DMS79 treated with DMSO at 0.1 percent for 48 hours (cell line): ENCODE data around the gene LBHD1.
A peak's percentile ranks its signal among the peaks of the same experiment; 100 is the strongest.
"Not testable (repeated sequence)": the region's sequence is repeated elsewhere in the genome, so short reads cannot be mapped to it uniquely, and the experiment has no call there.

Experiments
- DNase-seq: peaks from one replicate; lab custom pipeline; 2025; lab: John Stamatoyannopoulos, UW

The LBHD1 gene

DNA sequence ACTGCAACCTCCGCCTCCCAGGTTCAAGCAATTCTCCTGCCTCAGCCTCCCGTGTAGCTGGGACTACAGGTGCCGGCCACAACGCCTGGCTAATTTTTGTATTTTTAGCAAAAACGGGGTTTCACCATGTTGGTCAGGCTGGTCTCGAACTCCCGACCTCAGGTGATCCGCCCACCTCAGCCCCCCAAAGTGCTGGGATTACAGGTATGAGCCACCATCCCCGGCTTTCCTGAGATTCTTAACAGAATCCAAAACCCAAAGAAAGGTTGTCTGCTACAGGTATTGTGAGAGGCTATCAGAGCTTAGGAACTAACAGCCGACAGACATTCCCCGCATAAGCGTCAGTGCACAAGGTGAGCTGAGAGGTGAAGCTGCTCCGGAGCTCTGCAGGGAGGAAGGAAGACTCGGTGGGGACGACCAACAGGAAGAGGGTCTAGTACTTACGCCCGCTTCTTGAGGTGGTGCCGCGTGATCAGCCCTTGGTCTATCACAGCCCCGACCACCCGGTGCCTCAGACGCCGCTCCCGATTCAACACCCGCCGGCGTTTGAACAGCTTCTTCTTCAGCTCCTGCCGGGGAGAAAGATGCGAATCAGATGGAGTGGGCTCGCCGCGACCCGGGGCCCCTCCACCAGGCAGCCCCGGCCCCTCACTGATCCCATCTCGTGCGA is 7.5 kb downstream of the LBHD1 start:
- DNase-seq, result peak; percentile 73

DNA sequence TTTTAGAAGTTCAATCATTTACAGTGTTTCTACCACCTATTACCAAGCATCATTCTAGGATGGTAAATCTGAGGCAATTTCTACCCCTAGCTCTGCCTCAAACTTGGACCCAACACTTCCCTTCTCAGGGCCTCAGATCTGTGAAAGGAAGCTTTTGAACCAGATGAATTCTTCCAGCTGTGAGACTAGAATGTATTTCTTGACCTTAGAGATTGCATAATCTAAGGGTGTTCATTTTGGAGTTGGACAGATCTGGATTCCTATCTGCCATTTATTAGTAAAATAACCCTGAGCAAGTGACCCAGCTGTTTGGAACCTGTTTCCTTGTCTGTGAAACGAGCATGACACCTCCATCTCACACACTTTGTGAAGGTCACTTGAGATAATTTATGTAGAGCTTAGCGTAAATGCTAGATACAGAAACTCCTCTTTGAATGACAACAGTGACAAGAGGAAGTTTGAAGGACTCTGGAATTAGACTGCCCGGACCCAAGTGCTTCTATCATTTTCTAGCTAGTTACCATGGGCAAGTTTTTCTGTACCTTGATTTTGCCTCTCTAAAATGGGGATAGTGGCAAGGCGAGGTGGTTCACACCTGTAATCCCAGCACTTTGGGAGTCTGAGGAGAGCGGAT is 15.2 kb downstream of the LBHD1 start:
- DNase-seq, result no peak

DNA sequence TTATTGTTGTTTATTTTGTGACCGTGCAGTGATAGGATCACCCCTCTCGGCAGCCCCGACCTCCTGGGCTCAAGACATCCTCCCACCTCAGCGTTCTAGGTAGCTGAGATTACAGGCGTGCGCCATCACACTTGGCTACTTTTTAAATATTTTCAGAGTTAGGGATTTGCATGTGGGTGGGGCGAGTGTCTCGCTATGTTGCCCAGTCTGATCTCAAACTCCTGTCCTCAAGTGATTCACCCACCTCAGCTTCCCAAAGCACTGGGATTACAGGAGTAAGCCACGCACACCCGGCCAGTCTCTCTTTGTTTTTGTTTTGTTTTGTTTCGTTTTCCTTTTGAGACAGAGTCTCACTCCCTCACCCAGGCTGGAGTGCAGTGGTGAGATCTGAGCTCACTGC is 17.8 kb downstream of the LBHD1 start:
- no peak for DNase-seq

GRCh38 chr11:62652161-62653006 is 19.7 kb downstream of the LBHD1 start:
- DNase-seq, result no peak

GRCh38 chr11:62650283-62650682 is 21.8 kb downstream of the LBHD1 start:
- not testable (repeated sequence) for DNase-seq

DNA sequence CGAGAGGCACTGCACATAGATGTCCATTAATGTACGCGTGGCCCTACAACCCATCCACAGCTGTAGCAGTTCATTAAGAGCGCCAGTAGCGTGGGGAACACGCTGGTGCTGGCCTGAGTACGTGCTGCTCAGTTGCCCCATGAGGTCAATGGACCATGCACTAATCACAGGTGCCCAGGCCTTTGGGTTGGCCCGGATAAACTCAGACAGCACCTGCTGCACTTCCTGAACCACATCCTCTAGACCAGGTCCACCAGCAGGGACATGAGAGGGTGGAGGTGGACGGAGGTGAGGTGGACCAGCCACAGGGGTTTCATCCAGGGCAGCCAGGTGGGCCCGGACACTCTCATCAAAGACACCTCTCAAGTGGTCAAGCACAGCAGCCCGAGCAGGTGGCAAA is 22.6 kb downstream of the LBHD1 start:
- DNase-seq, result no peak

DNA sequence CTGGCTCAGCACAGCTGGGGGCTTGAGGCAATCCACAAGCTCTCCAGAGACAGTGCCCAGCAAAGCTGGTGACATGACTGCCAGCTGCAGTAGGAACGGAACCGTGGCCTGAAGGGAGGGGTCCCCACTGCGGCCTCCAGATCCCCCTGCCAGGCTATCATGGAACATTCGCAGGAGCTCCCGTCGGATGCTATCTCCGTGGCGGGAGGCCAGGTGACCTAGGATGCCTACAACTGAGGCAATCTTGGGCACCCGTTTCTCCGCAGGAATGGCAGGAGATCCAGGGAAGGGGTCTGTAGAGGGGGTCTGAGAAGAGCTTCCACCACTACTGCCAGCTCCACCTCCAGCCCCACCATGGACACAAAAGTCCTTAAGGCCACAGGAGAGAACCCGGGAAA is 23.1 kb downstream of the LBHD1 start:
- DNase-seq, result no peak

DNA sequence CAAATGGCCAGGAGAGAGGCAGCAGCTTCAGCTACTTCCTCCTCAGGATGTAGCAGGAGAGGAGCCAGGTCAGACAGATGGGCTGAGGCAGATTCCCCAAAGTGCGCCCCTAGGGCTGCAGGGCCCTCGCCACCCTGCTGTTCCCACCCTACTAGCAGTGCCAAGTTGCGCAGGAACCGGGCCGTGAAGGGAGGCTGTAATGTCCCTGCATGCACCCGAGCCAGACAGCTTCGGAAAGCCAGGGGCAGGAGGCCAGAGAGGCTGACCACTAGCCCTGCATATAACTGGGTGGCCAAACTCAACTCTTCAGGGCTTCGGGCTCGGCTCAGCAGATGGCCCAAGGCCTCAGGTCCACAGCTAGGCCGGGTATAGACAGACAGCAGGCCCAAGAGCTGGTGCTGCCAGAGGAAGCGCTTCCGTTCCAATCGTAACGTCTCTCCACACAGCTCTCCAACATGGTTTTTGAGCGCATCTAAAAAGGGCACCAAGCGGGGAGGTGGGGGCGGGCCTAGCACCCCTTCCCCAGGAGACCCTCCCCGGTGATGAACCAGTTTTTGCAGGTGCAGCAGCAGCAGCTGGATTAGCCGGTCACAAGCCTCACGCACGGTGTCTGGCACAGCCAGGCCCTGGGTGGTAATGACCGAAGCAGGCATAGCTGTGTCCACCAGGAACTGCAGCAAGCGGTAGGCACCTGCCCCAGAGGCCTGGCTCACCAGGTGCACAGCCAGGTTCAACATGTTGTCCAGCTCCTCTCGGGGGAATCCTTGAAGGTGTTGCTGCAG is 23.7 kb downstream of the LBHD1 start:
- no peak for DNase-seq

- DNase-seq, result no peak
Measured at GRCh38 chr11:62647609-62648005, 24.5 kb downstream of the LBHD1 start.

DNA sequence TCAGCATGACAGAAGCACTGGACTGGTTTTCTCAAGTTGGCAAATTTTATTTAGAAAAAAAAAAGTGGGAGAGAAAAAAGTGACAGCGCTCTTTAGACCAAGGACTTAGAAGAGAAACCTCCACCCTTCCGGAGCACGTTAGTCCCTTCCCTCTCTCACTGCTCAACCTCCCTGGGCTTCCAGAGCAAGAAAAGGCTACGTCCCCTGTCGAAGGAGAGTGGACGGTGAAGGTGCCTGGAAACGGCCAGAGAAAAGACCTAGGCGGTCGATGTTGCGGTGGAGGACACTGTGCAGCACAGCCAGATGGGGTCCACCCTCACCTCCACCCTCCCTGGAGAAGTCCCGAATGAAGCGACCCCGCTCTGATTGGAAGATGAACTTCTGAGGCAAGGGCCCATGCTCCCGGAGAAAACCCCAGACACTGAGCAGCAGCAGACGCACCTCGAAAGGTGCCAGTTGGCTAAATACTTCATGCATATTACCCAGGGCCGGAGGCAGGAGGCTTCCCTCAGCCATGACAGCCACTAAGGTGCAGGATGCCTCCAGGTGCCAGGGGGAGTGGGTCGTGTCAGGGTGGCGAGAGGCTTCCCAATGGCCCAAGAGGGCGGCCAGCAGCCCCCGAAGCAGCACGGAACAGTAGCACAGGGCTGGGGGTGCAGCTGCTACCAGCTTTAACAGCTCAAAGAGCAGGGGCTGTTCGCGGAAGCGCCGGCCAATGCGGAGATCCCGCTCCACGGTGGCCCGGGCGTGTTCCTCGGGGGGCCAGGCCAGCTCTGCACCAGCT is 25.1 kb downstream of the LBHD1 start:
- no peak for DNase-seq

- DNase-seq, result peak; percentile 96
Measured at GRCh38 chr11:62645946-62646824, 25.9 kb downstream of the LBHD1 start, which contains the start of gene GANAB. TSS of gene GANAB (minus strand) at chr11:62646613. CDS start at chr11:62646599, 14 bp downstream.

- no peak for DNase-seq
Measured at GRCh38 chr11:62645671-62645945, 26.5 kb downstream of the LBHD1 start.

- no peak for DNase-seq
Measured at GRCh38 chr11:62644220-62644619, 27.8 kb downstream of the LBHD1 start.

- no peak for DNase-seq
Measured at GRCh38 chr11:62632492-62632891, 39.6 kb downstream of the LBHD1 start.

DNA sequence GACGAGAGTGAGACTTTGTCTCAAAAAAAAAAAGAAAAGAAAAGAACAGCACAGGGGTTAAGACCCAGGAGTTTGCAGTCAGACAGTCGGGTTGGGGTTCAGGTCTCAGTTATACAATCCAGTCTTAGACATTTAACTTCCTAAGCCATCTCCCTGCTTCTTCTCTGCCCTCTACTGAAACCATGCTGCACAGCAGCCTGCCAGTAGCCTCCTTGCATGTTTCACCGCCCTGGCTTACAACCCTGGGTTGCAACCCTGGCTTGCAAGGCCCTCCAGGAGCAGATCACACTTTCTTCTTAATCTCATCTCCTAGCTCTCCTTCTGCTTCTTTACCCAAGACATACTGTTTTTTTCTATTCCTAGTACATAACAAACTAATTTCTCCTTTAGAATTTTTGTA is 44.4 kb downstream of the LBHD1 start:
- no peak for DNase-seq

- DNase-seq, result no peak
Measured at GRCh38 chr11:62622476-62623089, 49.5 kb downstream of the LBHD1 start.

DNA sequence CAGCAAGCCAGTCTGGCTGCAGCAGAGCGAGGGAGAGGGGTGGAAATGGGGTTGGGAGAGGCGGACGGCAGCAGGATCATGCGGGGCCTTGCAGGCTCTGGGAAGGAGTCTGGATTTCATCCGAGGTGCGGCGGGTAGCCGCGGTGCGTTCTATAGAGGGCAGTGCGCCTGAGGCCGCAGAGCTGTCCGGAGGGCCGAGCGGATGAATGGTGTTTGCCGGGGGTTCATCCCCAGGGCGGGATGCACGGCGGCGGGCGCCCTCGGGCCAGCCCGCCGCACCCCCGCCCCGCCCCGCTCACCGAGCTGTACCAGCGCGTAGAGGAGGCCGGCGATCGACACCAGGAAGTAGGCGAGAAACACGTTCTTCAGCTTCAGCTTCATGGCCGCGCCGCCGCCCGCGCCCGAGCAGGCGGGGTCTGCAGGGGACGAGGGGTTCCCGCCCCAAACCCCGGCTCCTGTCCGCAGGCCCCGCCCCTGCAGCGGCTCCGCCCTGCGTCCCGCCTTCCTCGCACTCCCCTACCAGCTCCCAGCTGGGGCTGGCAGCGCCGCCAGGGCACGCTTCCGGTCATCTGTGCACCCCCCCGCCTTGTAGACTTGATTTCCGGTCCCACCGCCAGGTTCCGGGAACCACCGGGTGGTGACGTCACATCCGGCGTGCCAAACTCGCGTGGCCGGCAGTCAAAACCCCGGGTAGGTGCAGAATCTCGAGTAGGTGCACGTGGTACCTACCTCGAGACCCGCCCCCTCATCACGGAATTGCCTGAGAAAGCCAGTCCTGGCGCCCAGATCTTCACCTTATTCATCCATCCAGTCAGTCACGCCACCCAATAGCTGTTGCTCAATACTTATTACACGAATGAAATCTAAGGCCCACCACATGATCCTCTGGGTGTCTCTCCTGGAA is 50.2 kb downstream of the LBHD1 start, which contains the start of gene B3GAT3:
B3GAT3 (minus strand) TSS at position 420 of the 904 bp plus-strand sequence; CDS start at position 381, 39 bp downstream.
- peak; percentile 96 for DNase-seq

- DNase-seq, result no peak
Measured at GRCh38 chr11:62621027-62621566, 51.0 kb downstream of the LBHD1 start.

- not testable (repeated sequence) for DNase-seq
Measured at GRCh38 chr11:62616957-62617356, 55.1 kb downstream of the LBHD1 start.
